Activated naive CD8-positive, alpha-beta T cell treated with anti-CD3 and anti-CD28 coated beads for 36 hours (primary cell): ENCODE measurements around the gene SKAP1. TPM values are rescaled to one million over a fixed set of nuclear protein-coding genes. Genes with fewer than 3 reads are reported as not detected.
A peak's percentile ranks its signal among the peaks of the same experiment; 100 is the strongest.

Experiments used
- DNase-seq: peaks from one replicate; pipeline ENCODE4 v3.0.0; 2021
- H3K27ac Mint-ChIP-seq: one replicate; pipeline ENCODE4 v1.8.0; 2022; ENCODE audit warnings: mild to moderate bottlenecking, moderate library complexity, mixed read lengths
- H3K27me3 Mint-ChIP-seq: one replicate; pipeline ENCODE4 v1.8.0; 2022; ENCODE audit warnings: mild to moderate bottlenecking, mixed read lengths
- H3K36me3 Mint-ChIP-seq: one replicate; pipeline ENCODE4 v1.8.0; 2021; ENCODE audit warnings: mild to moderate bottlenecking, mixed read lengths
- H3K4me1 Mint-ChIP-seq: one replicate; pipeline ENCODE4 v1.8.0; 2021; ENCODE audit warnings: mixed read lengths
- H3K4me3 Mint-ChIP-seq: one replicate; pipeline ENCODE4 v1.8.0; 2022; ENCODE audit warnings: mild to moderate bottlenecking, moderate library complexity, mixed read lengths
- H3K9me3 Mint-ChIP-seq: one replicate; pipeline ENCODE4 v1.8.0; 2022; ENCODE audit warnings: mixed read lengths
- total RNA-seq, 2 experiments: library from RNA; stranded (reverse); gene quantifications; one replicate each; pipeline ENCODE4 v1.2.3, GENCODE V29; 2021

SKAP1 gene
- total RNA-seq, 2 experiments from 2014 or later, result 54.2 to 55.4 TPM

DNA sequence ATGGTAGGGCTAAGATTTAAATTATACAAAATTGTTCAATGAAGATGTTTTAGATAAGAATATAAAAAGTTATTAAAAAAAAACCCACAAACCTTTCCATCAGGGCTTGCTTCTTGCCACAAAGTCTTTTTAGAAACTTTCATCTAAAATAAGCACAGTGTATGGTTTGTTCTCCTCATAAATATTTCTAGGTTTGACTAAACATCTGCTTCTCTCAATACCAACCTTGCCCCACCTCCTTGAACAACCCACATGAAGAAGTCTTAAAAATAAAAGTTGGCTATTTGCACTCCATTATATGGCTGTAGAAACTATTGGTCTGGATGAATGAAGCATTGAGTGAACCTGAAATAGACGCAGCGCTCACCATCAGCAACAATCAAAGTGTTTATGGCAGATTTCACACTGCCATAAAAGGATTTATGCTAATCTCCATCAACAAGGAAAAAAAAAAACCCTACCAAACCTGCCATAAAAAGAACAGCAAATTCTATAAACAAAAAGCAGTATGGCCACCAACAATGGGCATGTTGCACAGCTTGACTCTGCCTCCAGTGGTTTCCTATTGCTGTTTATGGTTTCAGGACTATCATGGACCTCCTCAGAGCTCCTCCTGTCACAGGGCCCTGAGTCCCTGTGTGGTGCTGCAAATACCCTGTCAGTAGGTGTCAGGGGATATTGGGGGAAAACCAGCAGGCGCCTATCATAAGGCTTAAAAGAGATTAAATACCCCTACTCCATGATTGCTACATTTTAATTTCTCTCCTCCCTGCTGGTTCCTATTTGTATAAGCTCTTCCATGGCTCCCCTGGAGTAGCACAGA lies 284.8 kb downstream of the SKAP1 start:
- DNase-seq, result no peak
- no peaks in the 10 kb centered on the region for H3K27me3 Mint-ChIP-seq
- peaks cover 8% of the 10 kb centered on the region for H3K36me3 Mint-ChIP-seq
- H3K27ac Mint-ChIP-seq, result no peak overlapping the region
- no peaks in the 10 kb centered on the region for H3K9me3 Mint-ChIP-seq
- H3K4me1 Mint-ChIP-seq, result peaks cover 9% of the 10 kb centered on the region
- no peak overlapping the region for H3K4me3 Mint-ChIP-seq

DNA sequence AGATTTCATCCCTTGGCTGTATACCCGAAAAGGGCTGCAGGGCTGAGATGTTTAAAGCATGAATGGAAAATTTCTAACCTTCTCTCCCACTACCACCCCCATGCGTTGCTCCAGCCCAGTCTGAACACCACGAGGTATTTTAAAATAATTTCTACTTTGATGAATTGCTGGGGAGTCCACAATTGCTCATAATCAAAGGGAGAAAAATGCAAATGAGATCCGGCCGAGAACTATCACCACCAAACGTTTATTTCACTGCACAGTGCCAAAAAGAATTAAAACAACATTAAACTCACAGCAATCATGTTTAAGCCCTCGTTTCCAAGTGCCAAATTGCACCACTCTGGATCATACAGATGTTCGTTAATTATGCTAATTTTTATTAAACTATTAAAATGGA lies 285.8 kb downstream of the SKAP1 start:
- DNase-seq, result no peak
- Mint-ChIP-seq H3K36me3 (peaks cover 8% of the 10 kb centered on the region), H3K4me3 (no peak overlapping the region), H3K9me3 (no peaks in the 10 kb centered on the region), H3K27ac (no peak overlapping the region), H3K4me1 (peaks cover 14% of the 10 kb centered on the region), H3K27me3 (no peaks in the 10 kb centered on the region)

DNA sequence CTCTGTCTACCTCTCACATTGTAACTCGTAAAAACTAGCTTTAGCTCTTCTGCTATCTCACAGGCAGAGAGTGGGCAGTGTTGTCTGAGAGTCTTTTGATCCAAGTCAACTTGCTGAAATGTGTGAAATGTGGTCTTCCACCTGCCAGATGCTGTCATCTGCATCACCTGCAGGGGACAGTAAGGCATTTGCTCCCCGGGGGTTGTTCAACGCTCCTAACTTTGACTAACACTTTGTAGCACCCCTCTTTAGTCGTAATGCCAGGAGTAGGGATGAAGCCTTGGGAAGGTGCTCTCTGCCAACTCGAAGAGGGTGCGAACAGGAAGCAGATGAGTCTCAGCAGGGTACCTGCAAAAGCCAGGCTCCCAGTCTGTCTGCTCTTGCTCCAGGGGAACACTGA lies 286.4 kb downstream of the SKAP1 start:
- H3K9me3 Mint-ChIP-seq, result no peaks in the 10 kb centered on the region
- H3K27me3 Mint-ChIP-seq, result no peaks in the 10 kb centered on the region
- DNase-seq, result no peak
- H3K4me3 Mint-ChIP-seq, result no peak overlapping the region
- H3K4me1 Mint-ChIP-seq, result peaks cover 12% of the 10 kb centered on the region
- H3K36me3 Mint-ChIP-seq, result peaks cover 8% of the 10 kb centered on the region
- no peak overlapping the region for H3K27ac Mint-ChIP-seq

DNA sequence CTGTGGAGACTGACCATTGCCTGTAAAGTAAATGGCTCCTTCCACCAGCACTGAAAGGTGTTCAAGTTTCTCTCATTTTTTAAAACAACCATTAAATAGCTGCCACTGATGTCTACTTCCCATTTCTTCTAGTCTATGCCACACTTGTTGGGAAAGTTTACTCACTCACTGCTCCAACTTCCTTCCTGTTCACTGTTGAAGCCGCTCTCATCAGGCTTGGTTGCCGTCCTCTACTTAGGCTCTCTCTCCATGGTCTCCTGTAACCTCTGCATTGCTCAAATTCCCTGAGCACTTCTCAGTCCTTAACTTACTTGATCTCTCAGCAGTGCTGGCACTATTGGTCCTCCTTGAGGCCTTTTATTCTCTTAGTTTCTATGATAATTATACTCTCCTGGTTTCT lies 290.1 kb downstream of the SKAP1 start:
- H3K4me3 Mint-ChIP-seq, result no peak overlapping the region
- no peaks in the 10 kb centered on the region for H3K27me3 Mint-ChIP-seq
- H3K4me1 Mint-ChIP-seq, result peaks cover 16% of the 10 kb centered on the region
- H3K9me3 Mint-ChIP-seq, result no peaks in the 10 kb centered on the region
- peaks cover 4% of the 10 kb centered on the region for H3K36me3 Mint-ChIP-seq
- no peak for DNase-seq
- H3K27ac Mint-ChIP-seq, result peak overlapping the region; percentile 65

DNA sequence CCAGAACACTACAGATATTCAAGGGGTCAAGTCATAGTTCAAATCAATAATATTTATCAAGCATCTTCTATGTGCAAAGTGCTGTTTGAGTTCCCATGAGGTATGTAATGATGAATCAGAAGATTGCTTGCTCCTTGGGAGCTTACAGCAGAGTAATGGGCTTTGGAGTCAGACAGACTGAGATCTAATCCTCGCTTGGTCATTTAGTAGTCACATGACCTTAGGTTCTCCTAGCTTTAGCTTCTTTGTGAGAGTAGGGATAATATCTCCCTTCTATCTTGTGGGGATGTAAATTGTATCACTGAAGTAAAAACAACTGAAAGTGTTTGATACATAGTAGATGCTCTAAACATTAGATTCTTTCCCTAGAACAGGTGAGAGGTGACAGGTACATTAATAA lies 292.4 kb downstream of the SKAP1 start:
- Mint-ChIP-seq H3K36me3 (peaks cover 4% of the 10 kb centered on the region), H3K4me3 (no peak overlapping the region), H3K27ac (peak overlapping the region; percentile 6), H3K4me1 (peaks cover 13% of the 10 kb centered on the region), H3K27me3 (no peaks in the 10 kb centered on the region), H3K9me3 (no peaks in the 10 kb centered on the region)
- DNase-seq, result no peak

DNA sequence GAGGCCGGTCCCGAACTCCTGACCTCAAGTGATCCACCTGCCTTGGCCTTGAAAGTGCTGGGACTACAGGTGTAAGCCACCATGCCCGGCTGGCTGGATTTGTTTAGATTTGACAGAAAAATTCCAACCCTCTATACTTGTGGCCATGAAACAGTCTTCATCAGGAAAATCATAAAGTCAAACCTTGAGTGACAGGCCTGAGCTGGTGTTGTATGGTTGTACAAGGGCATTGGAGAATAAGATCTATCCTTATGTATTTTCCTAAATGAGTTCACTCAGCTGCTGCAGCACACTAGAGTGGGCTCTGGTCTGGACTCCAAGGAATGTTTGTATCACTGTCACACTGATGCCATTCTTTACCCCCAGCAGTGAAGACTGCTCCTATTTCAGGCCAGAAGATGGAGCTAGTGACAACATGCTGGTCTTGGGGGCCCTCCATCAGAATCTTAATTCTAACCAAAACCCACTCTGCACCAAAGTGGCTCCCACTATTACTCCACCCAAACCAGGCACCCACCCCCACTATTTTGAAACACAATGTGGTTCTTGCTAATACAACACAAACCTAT lies 295.0 kb downstream of the SKAP1 start:
- no peak for DNase-seq
- Mint-ChIP-seq H3K4me3 (no peak overlapping the region), H3K4me1 (peaks cover 7% of the 10 kb centered on the region), H3K9me3 (no peaks in the 10 kb centered on the region), H3K27me3 (no peaks in the 10 kb centered on the region), H3K36me3 (no peaks in the 10 kb centered on the region), H3K27ac (no peak overlapping the region)

DNA sequence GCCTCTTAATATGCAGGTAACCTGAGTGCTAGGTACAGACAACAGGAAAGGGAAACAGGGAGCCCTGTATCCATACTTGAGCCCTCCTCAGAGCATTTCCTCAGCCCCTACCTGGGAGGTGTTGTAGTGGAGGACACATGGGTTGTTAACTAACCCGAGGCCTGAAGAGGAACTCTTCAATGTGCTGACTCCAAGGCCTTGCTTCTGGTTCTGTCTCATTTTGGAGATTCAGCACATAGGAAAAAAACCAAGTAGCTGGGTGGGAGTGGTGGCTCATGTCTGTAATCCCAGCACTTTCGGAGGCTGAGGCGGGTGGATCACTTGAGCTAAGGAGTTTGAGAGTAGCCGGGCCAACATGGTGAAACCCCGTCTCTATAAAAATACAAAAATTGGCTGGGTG lies 297.6 kb downstream of the SKAP1 start:
- Mint-ChIP-seq H3K27ac (no peak overlapping the region), H3K9me3 (no peaks in the 10 kb centered on the region), H3K36me3 (no peaks in the 10 kb centered on the region), H3K4me1 (peaks cover 2% of the 10 kb centered on the region), H3K4me3 (no peak overlapping the region), H3K27me3 (no peaks in the 10 kb centered on the region)
- DNase-seq, result no peak

- no peak overlapping the region for H3K27ac Mint-ChIP-seq
- H3K27me3 Mint-ChIP-seq, result no peaks in the 10 kb centered on the region
- no peak overlapping the region for H3K4me3 Mint-ChIP-seq
- no peaks in the 10 kb centered on the region for H3K36me3 Mint-ChIP-seq
- peak; percentile 26 for DNase-seq
- H3K4me1 Mint-ChIP-seq, result no peaks in the 10 kb centered on the region
- no peaks in the 10 kb centered on the region for H3K9me3 Mint-ChIP-seq
These were observed 298.7 kb downstream of the SKAP1 start for GRCh38 chr17:48131216-48131824.

GRCh38 chr17:48129981-48130380 lies 300.0 kb downstream of the SKAP1 start:
- no peak for DNase-seq

GRCh38 chr17:48128400-48128799 lies 301.6 kb downstream of the SKAP1 start:
- DNase-seq, result no peak
- peaks cover 3% of the 10 kb centered on the region for H3K36me3 Mint-ChIP-seq
- H3K4me1 Mint-ChIP-seq, result no peaks in the 10 kb centered on the region
- no peak overlapping the region for H3K27ac Mint-ChIP-seq
- H3K27me3 Mint-ChIP-seq, result no peaks in the 10 kb centered on the region
- no peak overlapping the region for H3K4me3 Mint-ChIP-seq
- no peaks in the 10 kb centered on the region for H3K9me3 Mint-ChIP-seq

More at GRCh38 chr17:48129981-48130380, 300.0 kb downstream of the SKAP1 start:
- Mint-ChIP-seq H3K4me1 (no peaks in the 10 kb centered on the region), H3K36me3 (no peaks in the 10 kb centered on the region), H3K27ac (no peak overlapping the region), H3K27me3 (no peaks in the 10 kb centered on the region), H3K4me3 (no peak overlapping the region), H3K9me3 (no peaks in the 10 kb centered on the region)

GRCh38 chr17:48127371-48128051 lies 302.5 kb downstream of the SKAP1 start:
- H3K27ac Mint-ChIP-seq, result no peak overlapping the region
- H3K4me1 Mint-ChIP-seq, result no peaks in the 10 kb centered on the region
- no peaks in the 10 kb centered on the region for H3K9me3 Mint-ChIP-seq
- no peak for DNase-seq
- H3K4me3 Mint-ChIP-seq, result no peak overlapping the region
- H3K27me3 Mint-ChIP-seq, result no peaks in the 10 kb centered on the region
- peaks cover 4% of the 10 kb centered on the region for H3K36me3 Mint-ChIP-seq

DNA sequence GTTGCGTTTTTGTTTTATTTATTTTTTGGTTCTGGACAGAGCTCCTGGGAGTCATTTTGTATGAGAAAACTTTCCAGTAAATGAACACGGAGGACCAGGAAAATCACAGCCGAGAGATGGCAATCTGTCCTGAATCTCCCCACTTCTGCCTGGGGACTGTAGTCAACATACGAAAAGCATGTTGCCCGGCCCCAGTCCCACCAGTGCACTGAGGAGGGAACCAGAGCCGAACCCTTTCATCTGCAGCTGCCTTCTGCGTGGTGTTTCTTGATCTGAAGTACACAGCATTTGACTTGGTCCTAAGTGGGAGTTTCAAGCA lies 303.5 kb downstream of the SKAP1 start:
- H3K27me3 Mint-ChIP-seq, result no peaks in the 10 kb centered on the region
- no peak overlapping the region for H3K4me3 Mint-ChIP-seq
- no peak overlapping the region for H3K27ac Mint-ChIP-seq
- H3K36me3 Mint-ChIP-seq, result peaks cover 5% of the 10 kb centered on the region
- H3K4me1 Mint-ChIP-seq, result no peaks in the 10 kb centered on the region
- no peak for DNase-seq
- no peaks in the 10 kb centered on the region for H3K9me3 Mint-ChIP-seq

- Mint-ChIP-seq H3K4me1 (no peaks in the 10 kb centered on the region), H3K27me3 (no peaks in the 10 kb centered on the region), H3K27ac (no peak overlapping the region), H3K4me3 (no peak overlapping the region), H3K9me3 (no peaks in the 10 kb centered on the region), H3K36me3 (peaks cover 5% of the 10 kb centered on the region)
- DNase-seq, result no peak
These were observed 304.0 kb downstream of the SKAP1 start for GRCh38 chr17:48125829-48126531.

- Mint-ChIP-seq H3K4me1 (no peaks in the 10 kb centered on the region), H3K9me3 (no peaks in the 10 kb centered on the region), H3K36me3 (peaks cover 7% of the 10 kb centered on the region), H3K27me3 (no peaks in the 10 kb centered on the region), H3K27ac (no peak overlapping the region), H3K4me3 (no peak overlapping the region)
- no peak for DNase-seq
These were observed 306.1 kb downstream of the SKAP1 start for GRCh38 chr17:48123776-48124388.
